Measurements from ENCODE around the gene RASGEF1B. TPM values are rescaled to one million over a fixed set of nuclear protein-coding genes. Genes with fewer than 3 reads are reported as not detected.
A peak's percentile ranks its signal among the peaks of the same experiment; 100 is the strongest.
"Not testable (repeated sequence)": the region's sequence is repeated elsewhere in the genome, so short reads cannot be mapped to it uniquely, and the experiment has no call there.

The RASGEF1B gene
- total RNA-seq, 1 experiment from 2014 or later, result 1.4 TPM

DNA sequence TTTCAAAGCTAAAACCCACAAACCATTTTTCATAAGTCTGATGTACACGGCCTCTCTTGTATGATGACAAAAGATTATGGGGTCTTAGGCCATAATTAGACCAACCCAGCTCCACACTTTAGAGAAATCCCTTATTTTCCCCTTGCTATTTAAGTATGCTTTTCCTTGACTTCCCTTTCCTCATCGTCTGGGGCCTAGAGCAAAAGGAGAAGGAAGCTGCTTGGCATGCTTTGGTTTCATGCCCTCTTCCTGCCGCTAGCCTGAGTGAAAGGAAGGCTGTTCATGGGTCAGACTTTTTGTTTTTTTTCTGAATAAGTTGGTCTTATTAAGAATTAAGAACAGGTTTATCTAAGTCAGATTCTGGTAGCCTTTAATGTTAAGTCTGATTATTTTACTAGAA lies 10.6 kb upstream of the RASGEF1B start:
- Histone ChIP-seq H3K27me3 (ENCODE audit: low read length) (peaks cover 12% of the 10 kb centered on the region; the same call in 1 of the 2 replicates), H3K4me3 (ENCODE audit: low read length) (no peak overlapping the region), H2AFZ (ENCODE audit: low read length) (no peak overlapping the region)

GRCh38 chr4:81481151-81481550 lies 9.4 kb upstream of the RASGEF1B start:
- H3K27me3 ChIP-seq (ENCODE audit: low read length), result peaks cover 12% of the 10 kb centered on the region; the same call in 1 of the 2 replicates
- CTCF ChIA-PET, result no interaction called here
- no peaks in the 10 kb centered on the region for H3K9me2 ChIP-seq (replicated peaks; ENCODE audit: low read length)
- no peaks in the 10 kb centered on the region for H3K79me2 ChIP-seq (ENCODE audit: low read length)
- no peaks in the 10 kb centered on the region for H3F3A ChIP-seq (ENCODE audit: low read length, unreplicated experiment)
- H2AFZ ChIP-seq (ENCODE audit: low read length), result no peak overlapping the region
- BruUV-seq (replicated peaks), result no TSS peak
- no peaks in the 10 kb centered on the region for H3K9me3 ChIP-seq (ENCODE audit: low read length)
- POLR2A ChIA-PET (ENCODE audit: unreplicated experiment), result no interaction called here
- H4K20me1 ChIP-seq (ENCODE audit: low read length), result no peaks in the 10 kb centered on the region
- H3K4me2 ChIP-seq (ENCODE audit: low read length), result no peak overlapping the region
- ATAC-seq (no peak), DNase-seq (no peak)
- H3K4me1 ChIP-seq (ENCODE audit: insufficient read depth, low read length), result no peaks in the 10 kb centered on the region
- no peaks in the 10 kb centered on the region for H3K36me3 ChIP-seq (ENCODE audit: low read depth, low read length)
- no peak overlapping the region for H3K27ac ChIP-seq (ENCODE audit: low read length)
- intact Hi-C loops (cut with micrococcal nuclease), result no loop called here
- TF ChIP-seq EZH2 (IDR thresholded peaks at IDR 0.05; ENCODE audit: low read length, unreplicated experiment), result no peak
- no peak for TF ChIP-seq EZH2phosphoT487 (IDR thresholded peaks at IDR 0.05; ENCODE audit: borderline replicate concordance, low read length)
- no peak for TF ChIP-seq CTCF (conservative IDR thresholded peaks at IDR 0.05; ENCODE audit: low read depth, low read length)
- no peak overlapping the region for H3K9ac ChIP-seq (ENCODE audit: low read length)
- H3K4me3 ChIP-seq (ENCODE audit: low read length), result no peak overlapping the region

More for the DNA sequence above, 10.6 kb upstream of the RASGEF1B start:
- no peak for DNase-seq
- no peaks in the 10 kb centered on the region for H3K36me3 ChIP-seq (ENCODE audit: low read depth, low read length)
- H3K9ac ChIP-seq (ENCODE audit: low read length), result no peak overlapping the region
- ATAC-seq, result no peak
- intact Hi-C loops (cut with micrococcal nuclease), result no loop called here
- H3F3A ChIP-seq (ENCODE audit: low read length, unreplicated experiment), result no peaks in the 10 kb centered on the region
- H3K79me2 ChIP-seq (ENCODE audit: low read length), result no peaks in the 10 kb centered on the region
- no peaks in the 10 kb centered on the region for H4K20me1 ChIP-seq (ENCODE audit: low read length)
- ChIA-PET CTCF (no interaction called here), POLR2A (ENCODE audit: unreplicated experiment) (no interaction called here)
- no peaks in the 10 kb centered on the region for H3K9me3 ChIP-seq (ENCODE audit: low read length)
- H3K9me2 ChIP-seq (replicated peaks; ENCODE audit: low read length), result no peaks in the 10 kb centered on the region
- H3K4me2 ChIP-seq (ENCODE audit: low read length), result no peak overlapping the region
- H3K27ac ChIP-seq (ENCODE audit: low read length), result no peak overlapping the region
- no TSS peak for BruUV-seq (replicated peaks)
- TF ChIP-seq EZH2 (IDR thresholded peaks at IDR 0.05; ENCODE audit: low read length, unreplicated experiment), result no peak
- TF ChIP-seq EZH2phosphoT487 (IDR thresholded peaks at IDR 0.05; ENCODE audit: borderline replicate concordance, low read length), result no peak
- H3K4me1 ChIP-seq (ENCODE audit: insufficient read depth, low read length), result no peaks in the 10 kb centered on the region

DNA sequence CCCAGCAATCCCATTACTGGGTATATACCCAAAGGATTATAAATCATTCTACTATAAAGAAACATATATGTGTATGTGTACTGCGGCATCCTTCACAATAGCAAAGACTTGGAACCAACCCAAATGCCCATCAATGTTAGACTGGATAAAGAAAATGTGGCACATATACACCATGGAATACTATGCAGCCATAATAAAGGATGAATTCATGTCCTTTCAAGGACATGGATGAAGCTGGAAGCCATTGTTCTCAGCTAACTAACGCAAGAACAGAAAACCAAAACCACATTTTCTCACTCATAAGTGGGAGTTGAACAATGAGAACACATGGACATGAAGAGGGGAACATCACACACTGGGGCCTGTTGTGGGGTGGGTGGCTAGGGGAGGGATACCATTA lies 7.9 kb upstream of the RASGEF1B start:
- BruUV-seq (replicated peaks); H3K9me2 ChIP-seq (replicated peaks; ENCODE audit: low read length); H2AFZ ChIP-seq (ENCODE audit: low read length); H3K27ac ChIP-seq (ENCODE audit: low read length); H3F3A ChIP-seq (ENCODE audit: low read length, unreplicated experiment); CTCF ChIA-PET; POLR2A ChIA-PET (ENCODE audit: unreplicated experiment); H4K20me1 ChIP-seq (ENCODE audit: low read length); H3K4me1 ChIP-seq (ENCODE audit: insufficient read depth, low read length); intact Hi-C loops (cut with micrococcal nuclease); ATAC-seq; H3K9me3 ChIP-seq (ENCODE audit: low read length); H3K36me3 ChIP-seq (ENCODE audit: low read depth, low read length); H3K4me2 ChIP-seq (ENCODE audit: low read length); H3K79me2 ChIP-seq (ENCODE audit: low read length); H3K9ac ChIP-seq (ENCODE audit: low read length); H3K4me3 ChIP-seq (ENCODE audit: low read length); DNase-seq: not testable (repeated sequence)
- H3K27me3 ChIP-seq (ENCODE audit: low read length), result peaks cover 12% of the 10 kb centered on the region; the same call in 1 of the 2 replicates

DNA sequence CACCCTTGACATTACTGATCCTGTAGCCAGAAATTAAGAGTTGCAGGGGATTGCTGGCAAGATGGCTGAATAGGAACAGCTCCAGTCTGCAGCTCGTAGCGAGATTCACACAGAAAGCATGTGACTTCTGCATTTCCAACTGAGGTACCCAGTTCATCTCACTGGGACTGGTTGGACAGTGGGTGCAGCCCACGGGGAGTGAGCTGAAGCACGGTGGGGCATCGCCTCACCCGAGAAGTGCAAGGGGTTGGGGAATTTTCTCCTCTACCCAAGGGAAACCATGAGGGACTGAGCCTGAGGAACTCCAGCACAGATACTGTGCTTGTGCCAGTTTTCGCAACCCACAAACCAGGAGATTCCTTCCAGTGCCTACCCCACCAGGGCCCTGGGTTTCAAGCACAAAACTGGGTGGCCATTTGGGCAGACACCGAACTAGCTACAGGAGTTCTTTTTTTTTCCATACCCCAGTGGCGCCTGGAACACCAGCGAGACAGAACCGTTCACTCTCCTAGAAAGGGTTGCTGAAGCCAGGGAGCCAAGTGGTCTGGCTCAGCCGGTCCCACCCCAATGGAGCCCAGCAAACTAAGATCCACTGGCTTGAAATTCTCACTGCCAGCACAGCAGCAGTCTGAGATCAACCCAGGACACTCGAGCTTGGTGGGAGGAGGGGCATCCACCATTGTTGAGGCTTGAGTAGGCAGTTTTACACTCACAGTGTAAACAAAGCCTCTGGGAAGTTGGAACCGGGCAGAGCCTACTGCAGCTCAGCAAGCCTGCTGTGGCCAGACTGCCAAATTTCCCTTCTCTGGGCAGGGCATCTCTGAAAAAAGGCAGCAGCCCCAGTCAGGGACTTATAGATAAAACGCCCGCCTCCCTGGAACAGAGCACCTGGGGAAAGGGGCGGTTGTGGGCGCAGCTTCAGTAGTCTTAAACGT lies 1.9 kb upstream of the RASGEF1B start:
- H3K79me2 ChIP-seq (ENCODE audit: low read length); H3K9me2 ChIP-seq (replicated peaks; ENCODE audit: low read length); H3F3A ChIP-seq (ENCODE audit: low read length, unreplicated experiment); H3K27ac ChIP-seq (ENCODE audit: low read length); H3K27me3 ChIP-seq (ENCODE audit: low read length); intact Hi-C loops (cut with micrococcal nuclease); H3K9ac ChIP-seq (ENCODE audit: low read length); H3K9me3 ChIP-seq (ENCODE audit: low read length); BruUV-seq (replicated peaks); H3K4me3 ChIP-seq (ENCODE audit: low read length); H4K20me1 ChIP-seq (ENCODE audit: low read length); H3K36me3 ChIP-seq (ENCODE audit: low read depth, low read length): not testable (repeated sequence)
- Histone ChIP-seq H3K4me2 (ENCODE audit: low read length) (peak overlapping the region; percentile 46), H2AFZ (ENCODE audit: low read length) (0 out of 2 replicates have a peak overlapping the region, but pooled peaks have one; percentile 53), H3K4me1 (ENCODE audit: insufficient read depth, low read length) (peaks cover 17% of the 10 kb centered on the region; the same call in 1 of the 2 replicates)
- DNase-seq, result peak; percentile 73
- ChIA-PET CTCF (interaction anchor here (0.6 kb wide), 1 partner anchor 213 kb away, joined by 3 read pairs; no protein-coding TSS in a partner anchor), POLR2A (ENCODE audit: unreplicated experiment) (interaction anchor here (0.7 kb wide), 1 partner anchor 900 kb away, joined by 6 read pairs; the partner anchor contains the start of gene HNRNPD)
- peak; percentile 44 for ATAC-seq

Measured in PC-3 (cell line).